Panc1 (cell line): Measurements from ENCODE around the gene CTRB1.

Source experiments
- POLR2AphosphoS5 ChIP-seq: IDR thresholded peaks from 2 replicates; pipeline ENCODE4 v1.6.1; 2012; ENCODE audit warnings: mild to moderate bottlenecking, low read depth, low read length, moderate library complexity
- SIN3A ChIP-seq: IDR thresholded peaks from 2 replicates; pipeline ENCODE4 v1.6.1; 2012; ENCODE audit warnings: low read depth, mild to moderate bottlenecking, low read length, moderate library complexity, borderline replicate concordance; ENCODE audit not compliant: insufficient read depth
- TCF7L2 ChIP-seq: IDR thresholded peaks from 2 replicates; pipeline ENCODE4 v1.6.1; 2011; ENCODE audit warnings: mild to moderate bottlenecking, low read depth, low read length, inconsistent platforms
- TF ChIP-seq, protein P1 (sequence below): fragments of 450-650 bp; IDR thresholded peaks from 2 replicates; pipeline ENCODE4 v1.5.1; 2017; ENCODE audit warnings: mild to moderate bottlenecking

DNA sequence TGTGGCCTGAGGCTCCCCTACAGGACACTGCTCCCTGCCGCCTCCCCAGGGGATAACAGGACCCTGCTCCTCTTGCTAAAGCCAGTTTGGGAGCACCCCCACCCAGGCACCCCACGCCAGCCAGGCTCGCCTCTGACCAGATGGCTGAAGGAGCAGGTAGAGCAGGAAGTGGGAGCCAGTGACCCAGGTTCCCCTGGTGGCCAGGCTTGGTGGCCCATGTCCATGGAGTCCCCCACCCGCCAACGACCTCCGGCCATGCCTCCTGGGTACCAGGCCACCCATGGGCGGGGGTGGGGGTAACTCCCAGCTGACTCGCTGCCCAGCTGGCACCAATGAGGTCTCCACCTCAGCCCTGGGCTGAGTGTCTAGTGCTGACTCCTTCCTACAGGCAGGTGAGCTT lies 22.6 kb downstream of the CTRB1 start:
- TF ChIP-seq, protein P1, sequence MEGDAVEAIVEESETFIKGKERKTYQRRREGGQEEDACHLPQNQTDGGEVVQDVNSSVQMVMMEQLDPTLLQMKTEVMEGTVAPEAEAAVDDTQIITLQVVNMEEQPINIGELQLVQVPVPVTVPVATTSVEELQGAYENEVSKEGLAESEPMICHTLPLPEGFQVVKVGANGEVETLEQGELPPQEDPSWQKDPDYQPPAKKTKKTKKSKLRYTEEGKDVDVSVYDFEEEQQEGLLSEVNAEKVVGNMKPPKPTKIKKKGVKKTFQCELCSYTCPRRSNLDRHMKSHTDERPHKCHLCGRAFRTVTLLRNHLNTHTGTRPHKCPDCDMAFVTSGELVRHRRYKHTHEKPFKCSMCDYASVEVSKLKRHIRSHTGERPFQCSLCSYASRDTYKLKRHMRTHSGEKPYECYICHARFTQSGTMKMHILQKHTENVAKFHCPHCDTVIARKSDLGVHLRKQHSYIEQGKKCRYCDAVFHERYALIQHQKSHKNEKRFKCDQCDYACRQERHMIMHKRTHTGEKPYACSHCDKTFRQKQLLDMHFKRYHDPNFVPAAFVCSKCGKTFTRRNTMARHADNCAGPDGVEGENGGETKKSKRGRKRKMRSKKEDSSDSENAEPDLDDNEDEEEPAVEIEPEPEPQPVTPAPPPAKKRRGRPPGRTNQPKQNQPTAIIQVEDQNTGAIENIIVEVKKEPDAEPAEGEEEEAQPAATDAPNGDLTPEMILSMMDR = no peak
- no peak for TF ChIP-seq POLR2AphosphoS5
- TF ChIP-seq TCF7L2 = no peak
- TF ChIP-seq SIN3A = no peak
